BE2C (cell line): ENCODE results near the gene MYMK.

Source experiments
- DNase-seq: peaks from one replicate; pipeline ENCODE4 v3.0.0-alpha.2; 2020
- H3K27me3 ChIP-seq: fragments of 250-450 bp; sonication (Bioruptor Pico); 2 replicates; pipeline ENCODE4 v1.5.1; 2020; ENCODE audit warnings: mild to moderate bottlenecking
- H3K36me3 ChIP-seq: fragments of 250-450 bp; sonication (Bioruptor Pico); 2 replicates; pipeline ENCODE4 v1.5.1; 2020; ENCODE audit warnings: mild to moderate bottlenecking
- H3K4me1 ChIP-seq: fragments of 250-450 bp; sonication (Bioruptor Pico); 2 replicates; pipeline ENCODE4 v1.5.1; 2020
- H3K4me3 ChIP-seq: 2 replicates; pipeline ENCODE4 v1.5.1; 2011; ENCODE audit warnings: low read depth, low read length
- H3K9me3 ChIP-seq: fragments of 250-450 bp; sonication (Bioruptor Pico); 2 replicates; pipeline ENCODE4 v1.5.1; 2020
- CTCF ChIP-seq: IDR thresholded peaks from 2 replicates; pipeline ENCODE4 v1.5.1; 2012; ENCODE audit warnings: mild to moderate bottlenecking, low read depth, low read length

The MYMK gene

GRCh38 chr9:133570691-133571080 lies 45.9 kb upstream of the MYMK start:
- Histone ChIP-seq H3K9me3 (no peaks in the 10 kb centered on the region), H3K4me1 (peaks cover 28% of the 10 kb centered on the region), H3K4me3 (no peak overlapping the region), H3K27me3 (no peaks in the 10 kb centered on the region), H3K36me3 (no peaks in the 10 kb centered on the region)
- DNase-seq, result no peak
- TF ChIP-seq CTCF, result no peak

DNA sequence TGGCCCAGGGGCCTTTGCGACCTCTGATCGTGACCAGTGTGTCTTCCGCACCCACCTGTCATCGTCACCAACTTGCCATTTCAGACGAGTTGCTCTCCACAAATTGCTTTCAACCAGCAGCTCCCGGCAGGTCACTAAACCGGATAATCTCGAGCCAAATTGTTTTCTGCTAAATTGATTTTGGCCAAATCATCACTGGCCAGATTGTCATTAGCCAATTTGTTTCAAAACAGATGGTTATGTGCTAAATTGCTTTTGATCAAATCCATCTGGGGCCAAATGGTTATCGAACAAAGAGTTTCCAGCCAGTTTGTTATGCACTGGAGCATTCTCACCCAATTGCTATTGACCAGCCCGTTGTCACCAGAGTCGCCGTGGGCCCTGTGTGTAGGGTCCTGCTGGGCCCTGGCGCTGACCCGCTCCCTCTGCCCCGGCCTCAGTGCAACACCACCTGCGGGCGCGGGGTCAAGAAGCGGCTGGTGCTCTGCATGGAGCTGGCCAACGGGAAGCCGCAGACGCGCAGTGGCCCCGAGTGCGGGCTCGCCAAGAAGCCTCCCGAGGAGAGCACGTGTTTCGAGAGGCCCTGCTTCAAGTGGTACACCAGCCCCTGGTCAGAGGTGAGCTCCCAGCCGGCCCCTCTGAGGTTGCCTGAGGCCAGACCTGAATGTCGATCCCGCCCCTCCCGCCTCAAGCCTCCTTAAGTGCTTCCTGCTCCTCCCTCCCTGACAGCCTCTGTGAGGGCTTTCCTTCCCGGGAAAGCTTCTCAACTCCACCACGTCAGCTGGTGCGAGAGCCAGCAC lies 45.3 kb upstream of the MYMK start:
- no peak for TF ChIP-seq CTCF
- DNase-seq, result no peak
- H3K36me3 ChIP-seq, result no peaks in the 10 kb centered on the region
- no peaks in the 10 kb centered on the region for H3K27me3 ChIP-seq
- peaks cover 29% of the 10 kb centered on the region for H3K4me1 ChIP-seq
- no peak overlapping the region for H3K4me3 ChIP-seq
- no peaks in the 10 kb centered on the region for H3K9me3 ChIP-seq

DNA sequence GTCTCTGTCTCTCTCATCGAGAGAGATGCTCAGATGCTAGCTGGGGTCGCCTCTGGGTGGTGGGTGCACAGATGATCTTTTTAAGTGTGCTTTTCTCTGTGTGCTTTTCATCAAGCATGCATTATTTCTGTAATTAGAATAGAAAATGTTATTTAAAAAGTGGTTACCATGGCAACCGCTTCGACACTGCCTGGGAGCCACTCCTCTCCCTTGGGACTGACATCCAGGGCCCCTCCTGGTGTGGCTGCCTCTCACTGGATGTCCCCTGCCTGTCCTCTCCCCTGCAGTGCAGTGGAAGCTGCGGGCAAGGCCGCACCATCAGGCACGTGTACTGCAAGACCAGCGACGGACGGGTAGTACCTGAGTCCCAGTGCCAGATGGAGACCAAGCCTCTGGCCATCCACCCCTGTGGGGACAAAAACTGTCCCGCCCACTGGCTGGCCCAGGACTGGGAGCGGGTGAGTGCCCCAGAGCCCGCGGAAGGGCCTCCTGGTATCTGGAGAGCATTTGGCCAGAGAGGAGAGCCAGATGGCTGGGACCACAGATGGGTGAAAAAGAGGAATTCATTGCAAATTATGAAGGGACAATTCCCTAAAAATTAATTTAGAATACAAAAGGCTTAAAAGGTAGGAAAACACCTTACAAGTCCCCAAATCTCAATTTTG lies 44.5 kb upstream of the MYMK start:
- no peaks in the 10 kb centered on the region for H3K27me3 ChIP-seq
- H3K9me3 ChIP-seq, result no peaks in the 10 kb centered on the region
- H3K4me3 ChIP-seq, result no peak overlapping the region
- no peaks in the 10 kb centered on the region for H3K36me3 ChIP-seq
- no peak for DNase-seq
- TF ChIP-seq CTCF, result no peak
- peaks cover 34% of the 10 kb centered on the region for H3K4me1 ChIP-seq

- TF ChIP-seq CTCF, result no peak
- no peaks in the 10 kb centered on the region for H3K9me3 ChIP-seq
- no peak overlapping the region for H3K4me3 ChIP-seq
- H3K4me1 ChIP-seq, result peaks cover 37% of the 10 kb centered on the region
- no peaks in the 10 kb centered on the region for H3K36me3 ChIP-seq
- no peak for DNase-seq
- no peaks in the 10 kb centered on the region for H3K27me3 ChIP-seq
Observed at GRCh38 chr9:133568186-133568585, 43.4 kb upstream of the MYMK start.

DNA sequence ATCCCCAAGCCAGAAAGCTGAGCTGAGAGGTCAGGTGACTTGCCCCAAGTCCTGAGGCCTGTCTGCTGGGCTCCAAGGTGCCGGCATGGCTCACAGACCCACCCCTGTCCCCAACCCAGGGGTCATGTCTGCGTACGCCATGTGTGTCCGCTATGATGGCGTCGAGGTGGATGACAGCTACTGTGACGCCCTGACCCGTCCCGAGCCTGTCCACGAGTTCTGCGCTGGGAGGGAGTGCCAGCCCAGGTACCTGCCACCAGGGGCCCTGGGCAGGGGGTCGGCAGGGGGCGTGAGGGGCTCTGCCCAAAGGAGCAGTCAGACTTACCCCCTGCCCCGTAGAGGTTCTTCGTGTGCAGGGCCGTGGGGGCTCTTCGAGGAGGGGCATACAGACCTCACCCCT lies 42.1 kb upstream of the MYMK start:
- no peaks in the 10 kb centered on the region for H3K36me3 ChIP-seq
- H3K4me3 ChIP-seq, result no peak overlapping the region
- no peaks in the 10 kb centered on the region for H3K9me3 ChIP-seq
- TF ChIP-seq CTCF, result no peak
- peaks cover 40% of the 10 kb centered on the region for H3K4me1 ChIP-seq
- no peak for DNase-seq
- H3K27me3 ChIP-seq, result no peaks in the 10 kb centered on the region

GRCh38 chr9:133566382-133566781 lies 41.6 kb upstream of the MYMK start:
- DNase-seq, result no peak
- Histone ChIP-seq H3K36me3 (no peaks in the 10 kb centered on the region), H3K4me1 (peaks cover 40% of the 10 kb centered on the region), H3K9me3 (no peaks in the 10 kb centered on the region), H3K27me3 (no peaks in the 10 kb centered on the region), H3K4me3 (no peak overlapping the region)
- TF ChIP-seq CTCF, result no peak
